Ovary (tissue), 9 donors: ENCODE data around the gene SMIM41. TPM values are rescaled to one million over a fixed set of nuclear protein-coding genes. Genes with fewer than 3 reads are reported as not detected.

Experiments
- DNase-seq, 5 donors: peaks; one replicate each; pipeline ENCODE4 v3.0.0-alpha.2; 2019 to 2020
- H3K27ac ChIP-seq, 2 donors: fragments of 200-600 bp; one replicate each; pipeline versions ENCODE4 v1.5.1 to v1.8.0; 2019 to 2022
- H3K27me3 ChIP-seq: fragments of 200-600 bp; one replicate; pipeline ENCODE4 v1.8.0; 2022
- H3K36me3 ChIP-seq: fragments of 200-600 bp; sonication (generic); one replicate; pipeline ENCODE4 v1.5.1; 2019
- H3K4me1 ChIP-seq: one replicate; pipeline ENCODE4 v1.8.1; 2013; ENCODE audit warnings: mild to moderate bottlenecking, moderate library complexity; ENCODE audit not compliant: insufficient read depth
- H3K4me3 ChIP-seq: fragments of 200-600 bp; sonication (generic); one replicate; pipeline ENCODE4 v1.5.1; 2017
- H3K9me3 ChIP-seq, 2 donors: fragments of 200-600 bp in 1 of 2; sonication (generic) in 1 of 2; one replicate each; pipeline versions ENCODE4 v1.5.1 to v1.8.1; 2013 to 2019; ENCODE audit warnings: mild to moderate bottlenecking in 1 of 2, moderate library complexity in 1 of 2
- CTCF ChIP-seq, 3 donors: fragments of 450-650 bp in 2 of 3; fragments of 200-600 bp in 1 of 3; IDR thresholded peaks; one replicate each; pipeline versions ENCODE4 v1.5.1 to v1.8.0; 2016 to 2022; ENCODE audit warnings: antibody characterized with exemption in 3 of 3, mild to moderate bottlenecking in 1 of 3
- EP300 ChIP-seq: sonication (generic); formaldehyde crosslinking; IDR thresholded peaks from one replicate; pipeline ENCODE4 v1.6.1; 2017; ENCODE audit warnings: antibody characterized with exemption
- POLR2A ChIP-seq: fragments of 450-650 bp; IDR thresholded peaks from one replicate; pipeline ENCODE4 v1.6.1; 2017; ENCODE audit warnings: antibody characterized with exemption, mild to moderate bottlenecking, moderate library complexity
- WGBS, 3 donors: extraction: QIAGEN DNeasy Blood & Tissue Kit in 1 of 3; methylation state at CpG; one replicate each; pipeline versions ENCODE4 v1.1.5 to v1.1.7; 2013 to 2017; 5-methylcytosine and 5-hydroxymethylcytosine counted together
- intact Hi-C, 4 donors: fragments of 100-400 bp; cut with DNase I; formaldehyde crosslinking; loops; one replicate each; pipeline versions ENCODE4 v1.11.0 to v1.15.1; 2022 to 2023
- polyA plus RNA-seq, 2 donors: library from polyadenylated mRNA; stranded (reverse); fragments of 200-250 nt in 1 of 2; fragments of 350-450 nt in 1 of 2; fragmentation: Illumina TruSeq in 1 of 2; extraction: RNeasy Lipid Tissue Mini Kit (QIAGEN cat#74804) in 1 of 2; gene quantifications; one replicate each; pipeline ENCODE4 v1.2.3, GENCODE V29; 2013 to 2014
- total RNA-seq, 7 donors: library from RNA; depleted of rRNA in 2 of 7; stranded (reverse); fragments of >200 nt in 2 of 7; fragmentation: NEBNext Ultra II Directional in 3 of 7; extraction: Animal tissue kit (Norgen Biotek cat#: 25700) in 3 of 7; gene quantifications; one replicate each; pipeline versions ENCODE4 v1.1.0 to v1.2.4, GENCODE V29; 2016 to 2023
- donor health status: DM: no; HTN: no; CAD: no; lungs with moderate emphysema.
- donor health status: DM: no; HTN: no; CAD: no.
- donor health status: Bipolar disorder and iron deficiency.
- donor health status: DM: yes; HTN: yes; CAD: no.
- donor health status: DM: no; HTN: no; CAD: no.
- donor health status: DM: yes; HTN: yes; CAD: no.

Gene SMIM41
- total and polyA plus RNA-seq, 9 donors, result 0.32 to 4.5 (median 2.8) TPM

- Histone ChIP-seq H3K4me3 (no peak overlapping the region), H3K27me3 (no peaks in the 10 kb centered on the region), H3K36me3 (no peaks in the 10 kb centered on the region), H3K9me3 (no peaks in the 10 kb centered on the region), H3K4me1 (peaks cover 17% of the 10 kb centered on the region), H3K27ac (peak overlapping the region; percentile 81 to 85)
- 75 to 83% (median 83%) methylated on average over 11 to 12 of the region's 12 CpGs for WGBS, 3 donors
- TF ChIP-seq EP300 (no peak), POLR2A (no peak), CTCF (IDR thresholded peaks at IDR 0.05) (no peak)
- intact Hi-C loops, result no loop called here
- peak in 3 of 5 donors; percentile 54 to 64 (median 58) for DNase-seq
Observed at GRCh38 chr12:52061470-52062166, 17.9 kb upstream of the SMIM41 start.

- Histone ChIP-seq H3K4me3 (no peak overlapping the region), H3K9me3 (no peaks in the 10 kb centered on the region), H3K36me3 (no peaks in the 10 kb centered on the region), H3K27me3 (no peaks in the 10 kb centered on the region), H3K4me1 (peaks cover 17% of the 10 kb centered on the region), H3K27ac (peak overlapping the region; percentile 81 to 85)
- peak; percentile 36 to 69 (median 58) for DNase-seq
- 65 to 72% (median 66%) methylated on average over 5 to 6 of the region's 6 CpGs for WGBS, 3 donors
- TF ChIP-seq CTCF (IDR thresholded peaks at IDR 0.05) (no peak), EP300 (no peak), POLR2A (no peak)
- intact Hi-C loops, result no loop called here
Observed at GRCh38 chr12:52062167-52063081, 17.1 kb upstream of the SMIM41 start.

GRCh38 chr12:52063082-52063924 lies 16.2 kb upstream of the SMIM41 start:
- Histone ChIP-seq H3K27me3 (no peaks in the 10 kb centered on the region), H3K36me3 (no peaks in the 10 kb centered on the region), H3K9me3 (no peaks in the 10 kb centered on the region), H3K27ac (peak overlapping the region; percentile 81 to 85), H3K4me3 (no peak overlapping the region), H3K4me1 (peaks cover 17% of the 10 kb centered on the region)
- intact Hi-C loops, result no loop called here
- 28 to 39% (median 34%) methylated on average over 20 of the region's 20 CpGs for WGBS, 3 donors
- DNase-seq, result peak; percentile 65 to 76 (median 68)
- no peak for TF ChIP-seq EP300
- no peak for TF ChIP-seq POLR2A
- no peak for TF ChIP-seq CTCF (IDR thresholded peaks at IDR 0.05)
